GM12892 (cell line): ENCODE results near the gene RGL2.
A peak's percentile ranks its signal among the peaks of the same experiment; 100 is the strongest.

ENCODE experiments used
- DNase-seq: peaks from one replicate; pipeline ENCODE4 v3.0.0; 2011; ENCODE audit not compliant: insufficient read length
- FAIRE-seq: peaks from 2 replicates; lab custom pipeline; 2011; peaks lifted over from hg19 to GRCh38; lab: Jason Lieb, UNC
- POLR2A ChIP-seq: IDR thresholded peaks from 2 replicates; pipeline ENCODE4 v1.6.1; 2011; ENCODE audit warnings: low read depth, low read length, control low read depth
- POLR2AphosphoS5 ChIP-seq: IDR thresholded peaks from 2 replicates; pipeline ENCODE4 v1.6.1; 2011; ENCODE audit warnings: low read depth, low read length, control low read depth
- TAF1 ChIP-seq: IDR thresholded peaks from 2 replicates; pipeline ENCODE4 v1.6.1; 2011; ENCODE audit warnings: low read depth, mild to moderate bottlenecking, control low read depth, low read length, borderline replicate concordance

RGL2 gene

DNA sequence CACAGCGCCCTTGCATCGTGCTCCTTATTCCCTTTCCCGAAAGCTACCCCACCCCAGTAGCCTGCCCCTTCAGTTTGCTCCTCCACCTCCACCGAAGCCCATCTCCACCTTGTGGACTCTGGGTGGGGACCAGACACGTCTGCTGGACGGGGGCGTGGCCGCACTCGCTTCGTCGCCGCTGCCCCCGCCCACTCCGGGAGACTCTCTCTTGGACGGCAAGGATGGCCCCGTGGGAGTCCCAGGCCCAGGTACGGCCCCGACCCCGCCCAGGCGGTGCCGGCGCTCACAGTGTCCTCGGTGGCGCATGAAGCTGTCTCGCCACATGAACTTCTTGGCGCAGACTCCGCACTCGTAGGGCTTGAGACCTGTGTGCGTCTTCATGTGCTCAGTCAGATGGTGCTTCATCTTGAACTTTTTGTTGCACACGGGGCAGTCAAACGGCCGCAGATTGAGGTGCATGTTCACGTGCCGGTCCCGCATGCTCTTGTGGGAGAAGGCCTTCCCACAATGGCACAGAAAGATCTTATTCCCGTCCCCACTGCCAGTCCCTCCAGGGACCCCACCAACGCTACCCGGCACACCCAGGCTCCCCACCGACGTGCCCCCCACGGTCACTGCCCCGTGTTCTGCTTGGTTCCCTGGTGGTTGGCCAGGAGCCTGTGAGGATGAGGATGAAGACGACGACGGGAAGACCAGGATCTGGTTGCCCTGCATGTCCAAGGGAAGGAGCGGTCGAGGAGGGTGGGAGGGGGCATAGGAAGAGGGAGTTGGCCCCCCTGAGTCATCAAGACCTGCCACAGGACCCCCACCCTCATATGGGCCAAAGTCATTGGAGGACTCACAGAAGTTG, 16.4 kb upstream of the RGL2 start:
- DNase-seq (no peak), FAIRE-seq (no peak)
- TF ChIP-seq TAF1 (no peak), POLR2A (no peak), POLR2AphosphoS5 (no peak)

DNA sequence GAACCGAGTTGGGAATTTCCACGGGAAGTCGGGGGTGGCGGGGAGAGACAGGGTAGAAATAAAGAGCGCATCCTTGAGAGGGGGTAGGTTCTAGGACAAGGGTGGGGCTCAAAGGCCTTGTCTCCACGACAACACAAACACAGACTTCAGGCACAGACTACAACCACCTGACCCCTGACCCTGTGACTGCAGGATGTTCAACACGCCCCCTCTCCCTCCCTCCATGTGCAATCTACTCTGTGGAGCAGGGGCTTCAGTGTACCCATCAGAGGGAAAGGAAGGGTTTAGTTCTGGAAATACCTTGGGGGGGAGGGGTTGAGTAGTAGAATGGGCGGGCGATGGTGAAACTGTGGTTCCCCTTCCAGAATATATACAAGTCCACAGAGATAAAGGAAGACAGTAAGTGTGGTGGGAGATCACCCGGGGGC, 15.8 kb upstream of the RGL2 start:
- DNase-seq (peak; percentile 45), FAIRE-seq (peak; percentile 74)
- TF ChIP-seq TAF1 (no peak), POLR2A (no peak), POLR2AphosphoS5 (no peak)

DNA sequence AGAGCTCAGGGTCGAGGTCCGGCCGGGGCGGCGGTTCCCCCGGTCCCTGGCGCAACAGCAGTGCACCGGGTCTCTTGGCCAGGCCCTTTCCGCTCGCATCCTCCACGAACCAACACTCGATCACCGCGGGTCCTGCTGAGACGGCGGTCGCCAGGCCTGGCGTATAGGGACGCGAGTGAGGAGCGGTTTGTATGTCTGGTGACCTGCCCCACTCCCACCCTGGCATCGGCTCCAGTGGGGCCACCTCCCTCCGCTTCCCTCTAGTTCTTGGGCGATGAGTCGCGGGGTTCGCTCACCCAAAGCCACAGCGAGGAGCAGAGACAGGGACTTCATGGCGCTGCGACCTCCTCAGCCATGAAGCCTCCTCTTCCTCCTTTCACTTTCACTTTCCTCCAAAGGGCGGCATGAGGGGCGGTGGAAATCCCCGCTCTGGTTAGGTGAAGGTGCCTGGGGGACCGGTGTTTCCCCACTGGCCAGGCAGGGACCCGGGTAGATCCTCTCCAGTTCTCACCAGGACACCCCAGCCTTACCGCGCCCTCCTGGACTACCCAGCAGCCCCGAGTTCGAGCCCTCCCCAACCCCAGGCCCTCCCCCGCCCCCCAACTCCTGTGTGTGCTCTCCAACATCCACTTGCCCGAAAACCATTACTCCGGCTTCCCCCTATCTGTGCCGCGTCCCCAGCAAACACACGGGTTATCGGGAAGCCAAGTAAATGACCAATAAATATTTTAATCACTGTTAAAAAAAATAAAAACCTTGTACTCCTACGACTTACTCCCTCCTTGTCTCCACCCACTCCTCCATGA, 15.2 kb upstream of the RGL2 start, which contains the start of gene TAPBP:
TAPBP (minus strand) TSS at position 370 of the 806 bp plus-strand sequence; CDS start at position 333, 37 bp downstream.
- FAIRE-seq (peak; percentile 90), DNase-seq (peak; percentile 77)
- TF ChIP-seq TAF1: peak; percentile 86
- peak; percentile 87 for TF ChIP-seq POLR2AphosphoS5
- TF ChIP-seq POLR2A: peak; percentile 84

DNA sequence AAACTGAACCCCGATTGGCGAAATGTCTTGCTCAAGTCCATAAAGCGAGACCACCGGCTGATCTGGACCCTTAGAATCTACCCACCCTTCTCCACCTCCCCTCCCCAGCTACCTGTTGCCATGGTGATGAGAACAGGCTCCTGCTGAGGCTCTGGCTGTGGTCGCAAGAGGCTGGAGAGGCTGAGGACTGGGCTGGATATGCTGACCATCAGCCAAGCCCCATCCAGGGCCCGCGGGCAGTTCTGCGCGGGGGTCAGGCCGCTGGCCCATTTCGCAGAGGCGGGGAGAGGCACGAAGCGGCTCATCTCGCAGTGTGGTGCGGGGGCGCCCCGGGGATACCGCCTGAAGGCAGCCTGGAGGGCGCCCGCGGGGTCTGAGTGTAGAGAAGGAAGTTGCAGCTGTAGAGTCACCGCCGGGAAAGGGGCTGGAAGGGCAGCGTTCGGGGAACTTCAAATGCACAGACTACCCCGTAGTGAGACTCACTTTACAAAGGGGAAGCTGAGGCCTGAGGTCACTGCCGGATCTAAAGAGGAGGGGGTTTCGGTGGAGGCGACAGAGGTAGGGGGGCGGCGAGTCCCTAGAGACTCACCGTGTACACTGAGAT, 14.5 kb upstream of the RGL2 start:
- DNase-seq (peak; percentile 38), FAIRE-seq (no peak)
- TF ChIP-seq POLR2AphosphoS5: no peak
- no peak for TF ChIP-seq TAF1
- TF ChIP-seq POLR2A: no peak

DNA sequence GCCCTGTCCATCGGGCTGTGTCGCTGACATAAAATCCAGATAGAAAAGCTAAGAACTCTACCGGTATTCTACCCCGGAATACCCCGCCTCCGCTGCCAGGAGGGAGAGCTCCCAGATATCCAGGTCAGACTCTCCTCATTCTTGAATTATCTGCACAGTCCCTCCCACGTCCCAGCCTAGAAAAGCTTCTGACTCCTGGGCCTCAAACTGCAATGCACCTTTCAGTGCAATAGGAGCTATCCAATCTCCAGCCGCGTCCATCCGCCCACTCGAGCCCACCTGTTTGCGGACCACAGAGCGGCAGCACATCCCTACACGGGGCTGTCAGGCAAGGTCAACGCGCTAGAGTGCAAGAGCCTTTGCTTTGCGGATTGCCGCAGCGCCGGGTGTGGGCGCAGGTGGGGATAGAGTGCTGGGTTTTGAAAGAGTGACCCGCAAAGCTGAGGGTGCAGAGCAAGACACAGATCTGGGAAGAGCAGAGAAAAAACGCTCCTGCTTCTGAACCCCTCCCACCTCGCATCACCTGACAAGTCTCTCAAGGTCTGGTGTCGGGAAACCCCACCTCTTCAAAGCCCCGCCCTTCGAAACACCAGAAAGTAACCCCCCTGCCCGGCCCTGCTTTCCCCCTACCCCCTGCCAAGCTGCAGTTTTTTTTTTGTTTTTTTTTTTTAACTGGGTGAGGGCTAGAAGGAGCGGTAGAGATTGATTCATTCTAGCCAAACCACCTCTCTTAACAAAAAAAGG, 13.8 kb upstream of the RGL2 start:
- no peak for FAIRE-seq
- TF ChIP-seq POLR2A (peak; percentile 17; the same call in 1 of the 2 replicates), TAF1 (no peak)
- DNase-seq: peak; percentile 86

DNA sequence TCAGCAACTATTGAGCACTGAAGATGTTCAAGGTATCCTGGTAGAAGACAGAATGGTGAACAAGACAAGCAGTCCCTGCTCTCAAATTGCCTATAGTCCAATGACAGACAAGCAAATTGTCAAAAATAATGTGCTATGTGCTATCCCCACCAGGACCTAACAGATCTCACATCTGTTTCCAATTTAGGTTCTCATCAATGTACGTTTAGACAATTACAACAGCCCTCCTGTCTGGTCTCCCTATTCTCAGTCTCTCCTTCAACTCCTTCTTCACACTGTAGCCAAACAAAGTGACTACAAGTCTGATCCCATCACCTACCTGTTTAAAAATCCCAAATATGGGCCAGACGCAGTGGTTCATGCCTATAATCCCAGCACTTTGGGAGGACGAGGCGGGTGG, 7.6 kb upstream of the RGL2 start:
- FAIRE-seq (no peak), DNase-seq (no peak)
- TF ChIP-seq POLR2A (no peak), POLR2AphosphoS5 (no peak), TAF1 (no peak)

DNA sequence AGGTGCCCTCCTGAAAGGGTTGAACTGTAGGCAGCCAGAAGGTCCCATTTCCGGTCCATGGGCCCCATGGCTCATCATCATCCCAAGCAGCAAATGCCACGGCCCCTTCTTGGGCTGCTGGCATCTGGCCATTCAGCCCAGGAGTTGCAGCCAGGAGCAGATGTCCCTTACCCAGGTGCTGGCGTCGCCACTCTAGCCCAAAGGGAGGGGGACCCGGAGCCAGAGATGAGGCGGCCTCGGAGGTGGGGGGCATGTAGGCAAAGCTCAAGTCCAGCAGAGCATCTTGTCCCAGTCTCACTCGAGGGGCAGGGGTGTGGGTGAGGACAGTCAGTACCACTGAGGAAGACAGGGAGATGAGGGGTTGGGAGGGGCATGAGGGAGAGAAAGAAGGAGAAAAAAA, 6.3 kb upstream of the RGL2 start:
- no peak for DNase-seq
- TF ChIP-seq POLR2AphosphoS5 (0 out of 2 replicates have a peak, but pooled peaks have one; percentile 18), POLR2A (no peak)
- FAIRE-seq: no peak

DNA sequence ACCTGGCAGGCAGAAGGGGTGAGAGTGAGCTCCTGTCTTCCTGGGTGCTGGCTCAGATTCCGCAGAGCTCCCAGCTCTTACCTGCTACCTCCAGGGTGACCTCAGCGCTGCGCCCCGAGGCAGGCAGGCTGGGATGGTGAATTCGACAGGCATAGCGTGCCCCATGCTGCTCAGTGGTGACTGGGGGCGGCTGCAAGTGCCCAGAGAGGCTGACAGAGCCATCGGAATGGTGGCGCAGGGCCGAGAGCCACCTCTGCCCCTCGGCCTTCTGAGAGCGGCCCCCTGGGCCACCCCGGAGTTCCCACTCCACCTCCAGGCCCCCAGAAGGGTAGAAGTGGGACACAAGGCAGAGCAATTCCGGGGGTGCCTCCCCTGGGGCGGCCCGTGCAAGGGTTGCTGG, 5.5 kb upstream of the RGL2 start:
- no peak for TF ChIP-seq POLR2AphosphoS5
- no peak for TF ChIP-seq TAF1
- no peak for TF ChIP-seq POLR2A
- FAIRE-seq (no peak), DNase-seq (no peak)

DNA sequence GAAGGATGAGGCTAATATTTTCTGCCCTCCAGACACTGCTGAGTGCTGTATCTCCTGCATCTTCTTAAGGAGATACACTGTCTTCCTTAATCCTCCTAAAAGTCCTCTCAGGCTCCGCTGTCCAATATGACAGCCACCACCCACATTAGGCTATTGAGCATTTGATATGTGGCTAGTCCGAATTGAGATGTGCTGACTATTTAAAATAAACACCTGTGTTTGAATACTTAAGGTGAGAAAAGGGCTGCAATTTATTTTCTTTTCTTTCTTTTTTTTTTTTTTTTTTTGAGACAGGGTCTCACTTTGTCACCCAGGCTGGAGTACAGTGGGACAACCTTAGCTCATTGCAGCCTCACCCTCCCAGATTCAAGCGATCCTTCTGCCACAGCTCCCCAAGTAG, 3.1 kb upstream of the RGL2 start:
- FAIRE-seq: no peak
- DNase-seq: no peak
- TF ChIP-seq TAF1: no peak
- TF ChIP-seq POLR2A: no peak
- no peak for TF ChIP-seq POLR2AphosphoS5

DNA sequence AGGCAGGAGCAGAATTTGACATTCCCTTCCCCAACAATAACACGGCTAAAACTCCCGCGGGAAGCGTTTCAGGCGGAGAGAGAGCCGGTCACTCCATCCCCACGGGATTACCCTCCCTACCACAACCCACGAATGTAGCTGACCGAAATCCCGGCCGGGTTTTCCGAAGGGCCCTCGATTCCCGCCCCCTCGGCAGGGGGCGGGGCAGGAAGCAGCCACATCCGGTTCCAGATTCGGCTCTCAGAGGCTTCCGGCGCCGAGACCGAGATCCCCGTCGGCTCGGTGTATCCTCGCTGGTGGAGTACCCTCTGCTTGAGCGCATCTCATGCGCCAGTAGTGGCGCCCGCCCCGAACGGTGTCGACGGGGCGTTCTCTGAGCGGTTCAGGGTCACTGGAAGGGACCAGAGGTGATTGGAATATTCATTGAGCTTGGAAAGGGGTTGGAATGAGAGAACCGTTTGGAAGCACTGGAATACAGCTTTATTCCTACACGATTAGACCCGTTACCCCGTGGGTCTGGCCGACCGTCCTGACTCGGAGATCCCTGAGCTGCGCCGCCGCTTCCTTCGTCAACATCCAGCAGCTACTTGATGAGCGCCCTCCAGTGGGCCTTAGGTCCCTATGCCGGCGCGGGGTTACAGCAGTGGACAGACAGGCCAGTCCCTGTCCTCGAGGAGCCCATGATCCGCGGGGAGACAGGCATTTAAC, 649 bp upstream of the RGL2 start:
- FAIRE-seq (peak; percentile 95), DNase-seq (peak; percentile 93)
- TF ChIP-seq POLR2A (peak; percentile 78; the same call in 1 of the 2 replicates), TAF1 (no peak), POLR2AphosphoS5 (peak; percentile 79)
